Osteocyte (in vitro differentiated cells): ENCODE data around the gene MORC3. TPM values are rescaled to one million over a fixed set of nuclear protein-coding genes. Genes with fewer than 3 reads are reported as not detected.
"Not testable (repeated sequence)": the region's sequence is repeated elsewhere in the genome, so short reads cannot be mapped to it uniquely, and the experiment has no call there.

Source experiments
- DNase-seq: peaks from one replicate; pipeline ENCODE4 v3.0.0; 2021; ENCODE audit warnings: mixed read lengths; ENCODE audit not compliant: unreplicated experiment; ENCODE audit errors: extremely low spot score
- H3K27ac Mint-ChIP-seq: one replicate; pipeline ENCODE4 v1.8.0; 2021; ENCODE audit warnings: mild to moderate bottlenecking, mixed read lengths; ENCODE audit not compliant: unreplicated experiment
- H3K27me3 Mint-ChIP-seq: one replicate; pipeline ENCODE4 v1.8.0; 2021; ENCODE audit warnings: mixed read lengths; ENCODE audit not compliant: unreplicated experiment
- H3K36me3 Mint-ChIP-seq: one replicate; pipeline ENCODE4 v1.8.0; 2021; ENCODE audit warnings: mixed read lengths; ENCODE audit not compliant: unreplicated experiment
- H3K4me1 Mint-ChIP-seq: one replicate; pipeline ENCODE4 v1.8.0; 2021; ENCODE audit warnings: mixed read lengths; ENCODE audit not compliant: unreplicated experiment
- H3K4me3 Mint-ChIP-seq: one replicate; pipeline ENCODE4 v1.8.0; 2021; ENCODE audit warnings: mild to moderate bottlenecking, moderate library complexity, mixed read lengths; ENCODE audit not compliant: unreplicated experiment
- H3K9me3 Mint-ChIP-seq: one replicate; pipeline ENCODE4 v1.8.0; 2021; ENCODE audit warnings: mixed read lengths; ENCODE audit not compliant: unreplicated experiment
- total RNA-seq: library from RNA; stranded (reverse); gene quantifications from 2 replicates; pipeline ENCODE4 v1.2.1, GENCODE V29; 2021
- TF ChIP-seq, protein P1 (sequence below): fragments of 200-600 bp; sonication (generic); IDR thresholded peaks from 2 replicates; pipeline ENCODE4 v1.5.0; 2021; ENCODE audit warnings: antibody characterized with exemption, mild to moderate bottlenecking, moderate library complexity

The MORC3 gene
- total RNA-seq, 1 donor from 2014 or later = 27.8 TPM

DNA sequence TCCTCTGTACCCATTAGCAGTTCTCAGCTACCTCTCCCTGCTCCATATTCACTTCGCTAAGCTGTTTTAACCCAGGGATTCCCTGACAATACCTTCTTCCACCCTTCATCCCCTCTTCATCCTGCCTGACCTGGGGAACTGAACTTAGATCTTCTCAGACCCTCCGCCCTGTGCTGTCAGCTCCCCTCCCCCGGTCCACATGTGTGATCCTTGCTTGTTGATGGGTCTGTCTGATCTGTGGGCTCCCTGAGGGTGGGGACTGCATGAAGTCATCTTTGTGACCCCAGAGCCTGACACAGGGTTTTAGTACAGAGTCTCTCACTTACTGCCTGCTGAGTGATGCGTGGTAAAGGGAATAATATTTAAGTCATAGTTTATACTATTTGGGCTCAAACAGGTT lies 77.0 kb downstream of the MORC3 start:
- H3K27ac Mint-ChIP-seq = no peak overlapping the region
- DNase-seq = no peak
- no peaks in the 10 kb centered on the region for H3K9me3 Mint-ChIP-seq
- no peak overlapping the region for H3K4me3 Mint-ChIP-seq
- no peaks in the 10 kb centered on the region for H3K27me3 Mint-ChIP-seq
- peaks cover 21% of the 10 kb centered on the region for H3K36me3 Mint-ChIP-seq
- H3K4me1 Mint-ChIP-seq = no peaks in the 10 kb centered on the region
- TF ChIP-seq, protein P1, sequence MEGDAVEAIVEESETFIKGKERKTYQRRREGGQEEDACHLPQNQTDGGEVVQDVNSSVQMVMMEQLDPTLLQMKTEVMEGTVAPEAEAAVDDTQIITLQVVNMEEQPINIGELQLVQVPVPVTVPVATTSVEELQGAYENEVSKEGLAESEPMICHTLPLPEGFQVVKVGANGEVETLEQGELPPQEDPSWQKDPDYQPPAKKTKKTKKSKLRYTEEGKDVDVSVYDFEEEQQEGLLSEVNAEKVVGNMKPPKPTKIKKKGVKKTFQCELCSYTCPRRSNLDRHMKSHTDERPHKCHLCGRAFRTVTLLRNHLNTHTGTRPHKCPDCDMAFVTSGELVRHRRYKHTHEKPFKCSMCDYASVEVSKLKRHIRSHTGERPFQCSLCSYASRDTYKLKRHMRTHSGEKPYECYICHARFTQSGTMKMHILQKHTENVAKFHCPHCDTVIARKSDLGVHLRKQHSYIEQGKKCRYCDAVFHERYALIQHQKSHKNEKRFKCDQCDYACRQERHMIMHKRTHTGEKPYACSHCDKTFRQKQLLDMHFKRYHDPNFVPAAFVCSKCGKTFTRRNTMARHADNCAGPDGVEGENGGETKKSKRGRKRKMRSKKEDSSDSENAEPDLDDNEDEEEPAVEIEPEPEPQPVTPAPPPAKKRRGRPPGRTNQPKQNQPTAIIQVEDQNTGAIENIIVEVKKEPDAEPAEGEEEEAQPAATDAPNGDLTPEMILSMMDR = no peak

DNA sequence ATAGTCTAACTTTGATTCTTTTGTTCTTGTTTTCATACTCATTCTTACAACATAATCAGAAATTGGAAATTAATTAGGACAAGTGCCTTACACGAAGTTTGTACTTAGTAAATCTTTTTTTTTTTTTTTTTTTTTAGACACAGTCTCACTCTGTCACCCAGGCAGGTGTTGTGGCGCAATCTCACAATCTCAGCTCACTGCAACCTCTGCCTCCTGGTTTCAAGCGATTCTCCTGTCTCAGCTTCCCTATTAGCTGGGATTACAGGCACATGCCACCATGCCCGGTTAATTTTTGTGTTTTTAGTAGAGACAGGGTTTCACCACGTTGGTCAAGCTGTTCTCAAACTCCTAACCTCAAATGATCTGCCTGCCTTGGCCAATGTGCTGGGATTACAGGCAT lies 77.6 kb downstream of the MORC3 start:
- no peak for DNase-seq
- Mint-ChIP-seq H3K9me3 (no peaks in the 10 kb centered on the region), H3K36me3 (peaks cover 21% of the 10 kb centered on the region), H3K27me3 (no peaks in the 10 kb centered on the region), H3K27ac (no peak overlapping the region), H3K4me3 (no peak overlapping the region), H3K4me1 (no peaks in the 10 kb centered on the region)
- TF ChIP-seq, protein P1 = no peak

DNA sequence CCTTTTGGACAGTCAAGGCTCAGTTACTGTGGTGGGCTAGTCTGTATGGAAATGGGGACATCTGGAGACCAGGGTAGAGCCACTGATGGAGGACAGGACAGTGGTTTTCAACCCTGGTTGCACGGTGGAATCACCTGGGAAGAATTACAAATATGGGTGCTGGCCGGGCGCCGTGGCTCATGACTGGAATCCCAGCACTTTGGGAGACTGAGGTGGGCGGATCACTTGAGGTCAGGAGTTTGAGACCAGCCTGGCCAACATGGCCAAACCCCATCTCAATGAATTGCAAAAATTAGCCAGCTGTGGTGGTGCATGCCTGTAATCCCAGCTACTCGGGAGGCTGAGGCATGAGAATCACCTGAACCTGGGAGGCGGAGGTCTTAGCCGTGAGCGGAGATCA lies 79.7 kb downstream of the MORC3 start:
- H3K36me3 Mint-ChIP-seq = peaks cover 17% of the 10 kb centered on the region

DNA sequence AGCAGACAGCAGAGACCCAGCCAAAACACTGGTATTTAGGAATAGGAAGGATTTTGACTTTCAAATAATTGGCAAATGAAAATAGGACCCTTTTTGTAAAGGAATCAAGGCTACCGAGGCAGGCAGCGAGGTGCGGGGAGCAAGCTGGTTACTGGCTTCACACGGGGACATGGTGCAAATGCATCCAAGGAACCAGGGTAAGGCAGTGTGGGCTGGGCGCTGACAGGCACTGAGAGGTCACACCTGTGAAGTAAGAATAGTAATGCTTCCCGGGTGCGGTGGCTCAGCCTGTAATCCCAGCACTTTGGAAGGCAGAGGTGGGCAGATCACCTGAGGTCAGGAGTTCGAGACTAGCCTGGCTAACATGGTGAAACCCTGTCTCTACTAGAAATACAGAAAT lies 80.7 kb downstream of the MORC3 start:
- no peak overlapping the region for H3K27ac Mint-ChIP-seq
- no peaks in the 10 kb centered on the region for H3K4me1 Mint-ChIP-seq
- TF ChIP-seq, protein P1 = no peak
- H3K9me3 Mint-ChIP-seq = no peaks in the 10 kb centered on the region
- no peaks in the 10 kb centered on the region for H3K27me3 Mint-ChIP-seq
- H3K36me3 Mint-ChIP-seq = peaks cover 18% of the 10 kb centered on the region
- no peak overlapping the region for H3K4me3 Mint-ChIP-seq
- DNase-seq = no peak

More for the DNA sequence above, 79.7 kb downstream of the MORC3 start:
- not testable (repeated sequence) for H3K4me3 Mint-ChIP-seq, DNase-seq, H3K4me1 Mint-ChIP-seq, H3K9me3 Mint-ChIP-seq, H3K27me3 Mint-ChIP-seq, H3K27ac Mint-ChIP-seq

DNA sequence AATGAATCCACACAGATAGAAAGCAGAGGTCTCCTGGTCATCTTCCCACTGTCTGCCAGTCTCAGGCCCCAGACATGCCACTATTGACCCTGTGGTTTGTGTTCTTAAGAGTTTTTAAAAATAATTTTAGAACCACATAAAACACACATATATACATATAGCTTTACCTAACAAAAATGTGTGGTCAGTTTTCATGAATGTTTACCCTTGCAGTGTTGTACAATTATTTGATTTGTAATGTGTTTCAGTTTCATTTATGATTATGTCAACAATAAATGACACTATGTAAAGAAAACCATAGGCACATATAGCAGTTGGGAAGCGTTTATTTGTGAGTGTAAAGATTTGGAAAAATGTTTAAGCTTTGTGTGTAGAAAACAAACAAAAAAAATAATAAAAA lies 82.3 kb downstream of the MORC3 start:
- Mint-ChIP-seq H3K36me3 (peaks cover 19% of the 10 kb centered on the region), H3K4me3 (no peak overlapping the region), H3K9me3 (no peaks in the 10 kb centered on the region), H3K4me1 (peaks cover 1% of the 10 kb centered on the region), H3K27me3 (no peaks in the 10 kb centered on the region), H3K27ac (no peak overlapping the region)
- no peak for DNase-seq
- TF ChIP-seq, protein P1 = no peak

DNA sequence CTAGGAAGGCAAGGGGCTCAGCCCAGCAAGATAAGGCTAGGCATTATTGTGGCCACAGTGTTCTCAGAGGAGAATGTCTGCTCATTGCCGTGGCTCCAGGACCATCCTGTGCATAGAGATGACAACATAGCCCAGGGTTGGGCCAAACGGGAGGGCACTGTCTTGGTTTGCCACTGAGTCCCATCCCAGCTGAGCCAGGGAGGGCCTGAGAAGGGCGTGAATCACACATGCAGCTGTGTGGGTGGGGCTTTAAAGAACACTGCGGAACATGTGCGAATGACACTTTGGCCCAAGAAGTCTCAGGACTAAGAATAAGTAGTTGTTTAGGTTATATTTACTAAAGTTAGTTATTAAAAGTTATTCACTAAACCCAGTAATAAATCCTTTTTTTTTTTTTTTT lies 83.7 kb downstream of the MORC3 start:
- DNase-seq = no peak
- Mint-ChIP-seq H3K27ac (no peak overlapping the region), H3K4me3 (no peak overlapping the region), H3K9me3 (no peaks in the 10 kb centered on the region), H3K36me3 (peaks cover 20% of the 10 kb centered on the region), H3K4me1 (peaks cover 11% of the 10 kb centered on the region), H3K27me3 (no peaks in the 10 kb centered on the region)
- TF ChIP-seq, protein P1 = no peak
